ENCODE data around the gene HSF5. TPM values are rescaled to one million over a fixed set of nuclear protein-coding genes. Genes with fewer than 3 reads are reported as not detected.

Gene HSF5
- total RNA-seq, 1 experiment from 2014 or later = not detected

DNA sequence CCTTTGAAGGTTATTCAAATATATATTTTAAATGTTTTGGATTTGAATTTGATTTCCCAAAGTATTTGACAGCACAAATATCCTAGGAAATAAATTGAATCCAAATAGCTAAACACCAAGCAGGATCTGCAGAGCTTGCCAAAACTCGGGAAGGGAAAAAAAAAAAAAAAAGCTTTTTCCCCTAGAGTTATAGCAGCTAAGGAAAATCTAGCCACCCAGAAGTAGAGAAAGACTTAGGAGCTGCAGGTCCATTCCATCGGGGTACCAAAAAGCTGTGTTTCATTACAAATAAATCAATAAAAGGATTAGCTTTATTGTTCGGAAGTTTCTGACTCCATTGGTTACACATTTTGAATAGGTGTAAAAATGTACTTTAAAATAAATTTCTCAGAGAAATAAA is 19.3 kb downstream of the HSF5 start:
- TF ChIP-seq, protein P1, sequence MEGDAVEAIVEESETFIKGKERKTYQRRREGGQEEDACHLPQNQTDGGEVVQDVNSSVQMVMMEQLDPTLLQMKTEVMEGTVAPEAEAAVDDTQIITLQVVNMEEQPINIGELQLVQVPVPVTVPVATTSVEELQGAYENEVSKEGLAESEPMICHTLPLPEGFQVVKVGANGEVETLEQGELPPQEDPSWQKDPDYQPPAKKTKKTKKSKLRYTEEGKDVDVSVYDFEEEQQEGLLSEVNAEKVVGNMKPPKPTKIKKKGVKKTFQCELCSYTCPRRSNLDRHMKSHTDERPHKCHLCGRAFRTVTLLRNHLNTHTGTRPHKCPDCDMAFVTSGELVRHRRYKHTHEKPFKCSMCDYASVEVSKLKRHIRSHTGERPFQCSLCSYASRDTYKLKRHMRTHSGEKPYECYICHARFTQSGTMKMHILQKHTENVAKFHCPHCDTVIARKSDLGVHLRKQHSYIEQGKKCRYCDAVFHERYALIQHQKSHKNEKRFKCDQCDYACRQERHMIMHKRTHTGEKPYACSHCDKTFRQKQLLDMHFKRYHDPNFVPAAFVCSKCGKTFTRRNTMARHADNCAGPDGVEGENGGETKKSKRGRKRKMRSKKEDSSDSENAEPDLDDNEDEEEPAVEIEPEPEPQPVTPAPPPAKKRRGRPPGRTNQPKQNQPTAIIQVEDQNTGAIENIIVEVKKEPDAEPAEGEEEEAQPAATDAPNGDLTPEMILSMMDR (conservative IDR thresholded peaks at IDR 0.05) = no peak
- H3K4me1 ChIP-seq (ENCODE audit: insufficient read depth, low read length) = no peaks in the 10 kb centered on the region
- H3K56ac ChIP-seq (ENCODE audit: insufficient read length, low read depth, low read length) = no peak overlapping the region
- H4K8ac ChIP-seq (replicated peaks; ENCODE audit: insufficient read length, low read depth, low read length) = no peak overlapping the region
- no peaks in the 10 kb centered on the region for H3K23me2 ChIP-seq (ENCODE audit: insufficient read length, low read depth, low read length, poor library complexity, severe bottlenecking)
- no peak overlapping the region for H3K9ac ChIP-seq (ENCODE audit: extremely low read depth, insufficient read length, low read length)
- H3T11ph ChIP-seq (ENCODE audit: low read length) = no peak overlapping the region
- no peak overlapping the region for H3K14ac ChIP-seq (ENCODE audit: insufficient read depth, low read length)
- H3K4me2 ChIP-seq (ENCODE audit: insufficient read depth, insufficient read length, low read length) = no peak overlapping the region
- H3K4me3 Mint-ChIP-seq = no peak overlapping the region
- H3K18ac ChIP-seq (ENCODE audit: insufficient read length, low read depth, low read length) = no peak overlapping the region
- H2AFZ ChIP-seq (ENCODE audit: low read length) = no peak overlapping the region
- no peak for DNase-seq
- no peak overlapping the region for H3K23ac ChIP-seq (ENCODE audit: insufficient read length, low read depth, low read length)
- H2BK15ac ChIP-seq (ENCODE audit: low read depth, low read length) = no peak overlapping the region
- no peaks in the 10 kb centered on the region for H3K36me3 Mint-ChIP-seq (ENCODE audit: insufficient read depth in 1 of 3, low read depth in 3 of 3)
- no peak overlapping the region for H4K91ac ChIP-seq (ENCODE audit: insufficient read length, low read depth, low read length)
- H3K9me3 Mint-ChIP-seq = no peaks in the 10 kb centered on the region
- no CpG with 5 or more reads among the region's 3 CpGs for WGBS (ENCODE audit: extremely low coverage, insufficient read length, low lambda C conversion rate)
- H3K79me2 ChIP-seq (ENCODE audit: insufficient read depth, low read length) = no peaks in the 10 kb centered on the region
- H3K27me3 Mint-ChIP-seq (ENCODE audit: low read depth) = peaks cover 11% of the 10 kb centered on the region
- H2AK5ac ChIP-seq (ENCODE audit: insufficient read length, low read length) = no peak overlapping the region
- H3K4ac ChIP-seq (ENCODE audit: low read depth, low read length) = no peak overlapping the region
- no peak overlapping the region for H2BK5ac ChIP-seq (ENCODE audit: insufficient read length, low read length)
- no peaks in the 10 kb centered on the region for H3K79me1 ChIP-seq (ENCODE audit: insufficient read depth, low read depth, low read length, poor library complexity, severe bottlenecking)
- H3K27ac ChIP-seq (ENCODE audit: insufficient read length, low read depth, low read length) = no peak overlapping the region
- H2BK20ac ChIP-seq (ENCODE audit: low read depth, low read length, poor library complexity, severe bottlenecking) = no peak overlapping the region
- H2BK120ac ChIP-seq (ENCODE audit: low read depth, low read length, poor library complexity, severe bottlenecking) = no peak overlapping the region
- no peaks in the 10 kb centered on the region for H3K4me1 Mint-ChIP-seq
- no peaks in the 10 kb centered on the region for H3K9me3 ChIP-seq (ENCODE audit: control insufficient read depth, low read depth, low read length)
- no peak overlapping the region for H3K27ac Mint-ChIP-seq
- no peak overlapping the region for H2BK12ac ChIP-seq (ENCODE audit: insufficient read length, low read depth, low read length)
- H4K20me1 ChIP-seq (ENCODE audit: control insufficient read depth, insufficient read depth, insufficient read length) = no peaks in the 10 kb centered on the region
- no peaks in the 10 kb centered on the region for H3K27me3 ChIP-seq (ENCODE audit: insufficient read depth, low read length)
- no peak overlapping the region for H4K5ac ChIP-seq (ENCODE audit: insufficient read length, low read depth, low read length)

Data from H9 (cell line).